Right ventricle myocardium superior (tissue), 1 donor: ENCODE results near the gene TEX30. TPM values are rescaled to one million over a fixed set of nuclear protein-coding genes. Genes with fewer than 3 reads are reported as not detected.

Experiments used
- ATAC-seq: fragments of 200-7000 bp; cut with Tn5 transposase; one replicate; pipeline ENCODE4 v1.9.1; 2020; ENCODE audit warnings: mild to moderate bottlenecking; ENCODE audit not compliant: poor library complexity
- DNase-seq: peaks from one replicate; pipeline ENCODE4 v3.0.0-alpha.2; 2020
- intact Hi-C: fragments of 100-400 bp; cut with DNase I; formaldehyde crosslinking; loops from one replicate; pipeline ENCODE4 v1.11.2; 2022
- total RNA-seq: library from RNA; stranded (reverse); fragmentation: NEBNext Ultra II Directional; extraction: Animal tissue kit (Norgen Biotek cat#: 25700); gene quantifications from one replicate; pipeline ENCODE4 v1.2.1, GENCODE V29; 2021
- donor health status: DM: no; HTN: yes; CAD: no; lungs with severe emphysema.

TEX30 gene
- total RNA-seq, 1 donor from 2014 or later: 7.8 TPM

- intact Hi-C loops: no loop called here
These were observed 31.5 kb downstream of the TEX30 start for GRCh38 chr13:102742101-102742500.

GRCh38 chr13:102729560-102730270 is 43.9 kb downstream of the TEX30 start:
- DNase-seq (no peak), ATAC-seq (no peak)
- intact Hi-C loops: no loop called here

More at GRCh38 chr13:102742101-102742500, 31.5 kb downstream of the TEX30 start:
- no peak for ATAC-seq
- no peak for DNase-seq

GRCh38 chr13:102726430-102726829 is 47.2 kb downstream of the TEX30 start:
- no peak for ATAC-seq
- intact Hi-C loops: no loop called here
- no peak for DNase-seq

GRCh38 chr13:102724923-102725322 is 48.7 kb downstream of the TEX30 start:
- intact Hi-C loops: no loop called here
- ATAC-seq: no peak
- no peak for DNase-seq

GRCh38 chr13:102721800-102722231 is 51.8 kb downstream of the TEX30 start:
- DNase-seq (no peak), ATAC-seq (no peak)
- intact Hi-C loops: no loop called here

- no peak for ATAC-seq
- intact Hi-C loops: no loop called here
- DNase-seq: no peak
These were observed 54.8 kb downstream of the TEX30 start for GRCh38 chr13:102718746-102719145.

Other genes starting within 250 kb of the TEX30 start
- gene TPP2, start 176.8 kb downstream of the TEX30 start, total RNA-seq: 29.3 TPM
- not detected for gene METTL21C, start 78.7 kb downstream of the TEX30 start, total RNA-seq
- 3.4 TPM for gene POGLUT2, start 25.2 kb upstream of the TEX30 start, total RNA-seq
- 31.0 TPM for gene BIVM, start 25.3 kb upstream of the TEX30 start, total RNA-seq
- 25.7 TPM for gene ERCC5, start 72.2 kb upstream of the TEX30 start, total RNA-seq